K562 (cell line): ENCODE measurements around the gene CAPN2. TPM values are rescaled to one million over a fixed set of nuclear protein-coding genes. Genes with fewer than 3 reads are reported as not detected.
A peak's percentile ranks its signal among the peaks of the same experiment; 100 is the strongest.

Experiments used
- CTBP1 ChIP-seq: fragments of 450-650 bp; IDR thresholded peaks from 2 replicates; pipeline ENCODE4 v1.6.1; 2016; ENCODE audit warnings: borderline replicate concordance
- ESRRA ChIP-seq: fragments of 450-650 bp; IDR thresholded peaks from 2 replicates; pipeline ENCODE4 v1.6.1; 2014; ENCODE audit warnings: low read depth, mild to moderate bottlenecking, moderate library complexity, borderline replicate concordance
- JUN ChIP-seq, 2 experiments: sonication (generic) in 1 of 2; formaldehyde crosslinking in 1 of 2; IDR thresholded peaks; 2 replicates each; pipeline versions ENCODE4 v1.6.1 to v1.8.0; 2012 to 2022; ENCODE audit warnings: borderline replicate concordance in 2 of 2, mild to moderate bottlenecking in 2 of 2, improper control_type of control experiment in 1 of 2, low read depth in 1 of 2, low read length in 1 of 2, missing genetic modification reagents in 1 of 2
- LARP7 ChIP-seq: fragments of 450-650 bp; IDR thresholded peaks from 2 replicates; pipeline ENCODE4 v1.6.1; 2016
- NCOA4 ChIP-seq: fragments of 450-650 bp; IDR thresholded peaks from 2 replicates; pipeline ENCODE4 v1.6.1; 2018; ENCODE audit warnings: mild to moderate bottlenecking; ENCODE audit not compliant: partially characterized antibody
- RBFOX2 ChIP-seq: fragments of 200-400 bp; formaldehyde crosslinking; IDR thresholded peaks from 2 replicates; pipeline ENCODE4 v1.6.1; 2017; ENCODE audit warnings: low read depth, mild to moderate bottlenecking, low read length, moderate library complexity
- RFX7 ChIP-seq: fragments of 250-450 bp; sonication (Bioruptor Pico); IDR thresholded peaks from 2 replicates; pipeline ENCODE4 v1.5.1; 2021; ENCODE audit warnings: mild to moderate bottlenecking
- XRCC3 ChIP-seq: fragments of 450-650 bp; IDR thresholded peaks from 2 replicates; pipeline ENCODE4 v1.6.1; 2017; ENCODE audit warnings: mild to moderate bottlenecking, moderate library complexity
- ZKSCAN1 ChIP-seq: fragments of 150-350 bp; IDR thresholded peaks from 2 replicates; pipeline ENCODE4 v1.6.1; 2016; ENCODE audit warnings: low read depth, low read length
- ZNF263 ChIP-seq: sonication (generic); formaldehyde crosslinking; IDR thresholded peaks from 2 replicates; pipeline ENCODE4 v1.8.0; 2022; ENCODE audit warnings: mild to moderate bottlenecking, missing genetic modification reagents, borderline replicate concordance
- ZNF3 ChIP-seq: fragments of 250-450 bp; sonication (Bioruptor Pico); IDR thresholded peaks from 2 replicates; pipeline ENCODE4 v1.5.0; 2021; ENCODE audit warnings: mild to moderate bottlenecking, moderate library complexity
- ZNF354B ChIP-seq: fragments of 250-450 bp; sonication (Bioruptor Pico); IDR thresholded peaks from 2 replicates; pipeline ENCODE4 v1.4.0; 2020
- ZNF589 ChIP-seq: fragments of 200-800 bp; sonication (Bioruptor generic); IDR thresholded peaks from 2 replicates; pipeline ENCODE4 v1.6.1; 2016; ENCODE audit warnings: low read depth, missing genetic modification characterization, missing compliant biosample characterization
- ZSCAN32 ChIP-seq: fragments of 450-650 bp; formaldehyde crosslinking; IDR thresholded peaks from 2 replicates; pipeline ENCODE4 v1.4.0; 2020; ENCODE audit warnings: mild to moderate bottlenecking, moderate library complexity
- polyA plus RNA-seq, 8 experiments: library from polyadenylated mRNA; depleted of rRNA in 4 of 8; stranded (reverse) in 5 of 8; unstranded in 3 of 8; fragments of >200 nt; fragmentation: Nextera tagmentation in 2 of 8; fragmentation: Illumina TruSeq in 1 of 8; extraction: Ambion mirVana in 2 of 8; extraction: Trizol in 1 of 8; gene quantifications; 2 replicates each; pipeline versions ENCODE4 v1.2.1 to v1.2.3, GENCODE V29; 2011 to 2014; ENCODE audit warnings: inconsistent platforms in 1 of 8, missing spikeins in 1 of 8
- total RNA-seq, 7 experiments: library from RNA; depleted of rRNA in 6 of 7; stranded (reverse); fragments of >200 nt in 6 of 7; fragmentation: Illumina TruSeq in 2 of 7; extraction: Trizol in 2 of 7; gene quantifications; 2 replicates each; pipeline versions ENCODE4 v1.2.1 to v1.2.3, GENCODE V29; 2011 to 2021; ENCODE audit warnings: low replicate concordance in 1 of 7
- TF ChIP-seq, protein P1 (sequence below), 2 experiments: fragments of 450-650 bp; conservative IDR thresholded peaks; 2 replicates each; pipeline ENCODE4 v1.6.1; 2017; ENCODE audit warnings: mild to moderate bottlenecking in 2 of 2, moderate library complexity in 2 of 2
- TF ChIP-seq, protein P2 (sequence below): fragments of 450-650 bp; formaldehyde crosslinking; IDR thresholded peaks from 2 replicates; pipeline ENCODE4 v1.4.0; 2022; ENCODE audit warnings: missing genetic modification characterization
- TF ChIP-seq, protein P3 (sequence below): fragments of 450-650 bp; IDR thresholded peaks from one replicate; pipeline ENCODE4 v1.6.1; 2018; ENCODE audit warnings: mild to moderate bottlenecking, moderate library complexity; ENCODE audit not compliant: partially characterized antibody
- TF ChIP-seq, protein P4 (sequence below): fragments of 250-450 bp; sonication (Bioruptor Pico); IDR thresholded peaks from 2 replicates; pipeline ENCODE4 v1.8.0; 2022; ENCODE audit warnings: moderate library complexity, mild to moderate bottlenecking, inconsistent platforms
- TF ChIP-seq, protein P5 (sequence below), 2 experiments: fragments of 200-800 bp in 1 of 2; sonication (Bioruptor generic) in 1 of 2; sonication (generic) in 1 of 2; formaldehyde crosslinking in 1 of 2; IDR thresholded peaks in 1 of 2; conservative IDR thresholded peaks in 1 of 2; 2 replicates each; pipeline versions ENCODE4 v1.5.0 to v1.6.1; 2016 to 2020; ENCODE audit warnings: missing compliant biosample characterization in 1 of 2, missing genetic modification characterization in 1 of 2, missing genetic modification reagents in 1 of 2

CAPN2 gene
- total and polyA plus RNA-seq, 9 of the 15 experiments (the other 6 are each of a cell fraction or from before 2014, with no cell fraction given): 24.6 to 157 (median 101) TPM

DNA sequence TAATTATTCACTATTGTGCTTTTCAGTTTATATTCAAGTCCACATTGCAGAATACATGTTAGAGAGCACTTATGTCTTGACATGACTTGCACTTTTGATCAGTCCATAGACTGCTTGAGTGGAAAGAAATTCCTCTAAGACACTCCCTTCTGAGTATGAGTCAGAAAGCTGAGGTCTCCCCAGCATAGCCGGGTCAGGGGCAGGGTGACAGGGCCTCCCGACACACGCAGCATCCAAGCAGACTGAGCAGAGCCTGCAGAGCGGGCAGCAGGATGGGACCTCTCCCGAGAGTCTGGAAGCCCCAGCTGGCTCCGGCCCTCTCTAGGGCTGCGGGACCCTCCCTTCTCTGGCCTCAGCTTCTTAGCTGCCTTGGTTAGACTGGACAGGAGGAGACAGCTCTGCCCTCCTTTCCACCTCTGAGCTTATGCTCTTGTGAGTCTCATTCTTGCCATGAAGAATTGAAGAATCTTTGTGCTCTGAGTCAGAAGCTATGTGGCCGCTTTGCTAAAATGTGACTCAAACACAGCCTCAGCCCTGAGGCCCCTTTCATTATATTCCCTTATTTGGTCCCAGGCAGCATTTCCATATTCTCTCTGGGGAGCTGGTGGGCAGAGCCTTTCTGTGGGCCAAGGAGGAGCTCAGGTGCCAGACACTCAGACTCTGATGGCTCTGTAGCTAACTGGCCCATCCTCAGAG lies 11.2 kb upstream of the CAPN2 start (continued):
- TF ChIP-seq JUN (IDR thresholded peaks at IDR 0.05; ENCODE audit: borderline replicate concordance, low read depth, low read length) (peak; percentile 94), JUN (CRISPR knock-in tag; IDR thresholded peaks at IDR 0.05; ENCODE audit: borderline replicate concordance) (no peak), NCOA4 (no peak), ZSCAN32 (CRISPR knock-in tag) (no peak), LARP7 (no peak), RFX7 (no peak), ZNF589 (CRISPR knock-in tag) (no peak), ZNF263 (CRISPR knock-in tag) (no peak; the same call in 1 of the 2 replicates), CTBP1 (0 out of 2 replicates have a peak, but pooled peaks have one; percentile 38), ESRRA (no peak), ZKSCAN1 (no peak), ZNF3 (no peak), XRCC3 (no peak), RBFOX2 (peak; percentile 61), ZNF354B (CRISPR knock-in tag) (no peak)
- TF ChIP-seq, protein P1, sequence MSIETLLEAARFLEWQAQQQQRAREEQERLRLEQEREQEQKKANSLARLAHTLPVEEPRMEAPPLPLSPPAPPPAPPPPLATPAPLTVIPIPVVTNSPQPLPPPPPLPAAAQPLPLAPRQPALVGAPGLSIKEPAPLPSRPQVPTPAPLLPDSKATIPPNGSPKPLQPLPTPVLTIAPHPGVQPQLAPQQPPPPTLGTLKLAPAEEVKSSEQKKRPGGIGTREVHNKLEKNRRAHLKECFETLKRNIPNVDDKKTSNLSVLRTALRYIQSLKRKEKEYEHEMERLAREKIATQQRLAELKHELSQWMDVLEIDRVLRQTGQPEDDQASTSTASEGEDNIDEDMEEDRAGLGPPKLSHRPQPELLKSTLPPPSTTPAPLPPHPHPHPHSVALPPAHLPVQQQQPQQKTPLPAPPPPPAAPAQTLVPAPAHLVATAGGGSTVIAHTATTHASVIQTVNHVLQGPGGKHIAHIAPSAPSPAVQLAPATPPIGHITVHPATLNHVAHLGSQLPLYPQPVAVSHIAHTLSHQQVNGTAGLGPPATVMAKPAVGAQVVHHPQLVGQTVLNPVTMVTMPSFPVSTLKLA (conservative IDR thresholded peaks at IDR 0.05): peak in 1 of 2 experiments; percentile 64; a peak in 2 of 4 replicates
- TF ChIP-seq, protein P2, sequence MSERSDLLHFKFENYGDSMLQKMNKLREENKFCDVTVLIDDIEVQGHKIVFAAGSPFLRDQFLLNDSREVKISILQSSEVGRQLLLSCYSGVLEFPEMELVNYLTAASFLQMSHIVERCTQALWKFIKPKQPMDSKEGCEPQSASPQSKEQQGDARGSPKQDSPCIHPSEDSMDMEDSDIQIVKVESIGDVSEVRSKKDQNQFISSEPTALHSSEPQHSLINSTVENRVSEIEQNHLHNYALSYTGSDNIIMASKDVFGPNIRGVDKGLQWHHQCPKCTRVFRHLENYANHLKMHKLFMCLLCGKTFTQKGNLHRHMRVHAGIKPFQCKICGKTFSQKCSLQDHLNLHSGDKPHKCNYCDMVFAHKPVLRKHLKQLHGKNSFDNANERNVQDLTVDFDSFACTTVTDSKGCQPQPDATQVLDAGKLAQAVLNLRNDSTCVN (CRISPR knock-in tag): no peak
- TF ChIP-seq, protein P3, sequence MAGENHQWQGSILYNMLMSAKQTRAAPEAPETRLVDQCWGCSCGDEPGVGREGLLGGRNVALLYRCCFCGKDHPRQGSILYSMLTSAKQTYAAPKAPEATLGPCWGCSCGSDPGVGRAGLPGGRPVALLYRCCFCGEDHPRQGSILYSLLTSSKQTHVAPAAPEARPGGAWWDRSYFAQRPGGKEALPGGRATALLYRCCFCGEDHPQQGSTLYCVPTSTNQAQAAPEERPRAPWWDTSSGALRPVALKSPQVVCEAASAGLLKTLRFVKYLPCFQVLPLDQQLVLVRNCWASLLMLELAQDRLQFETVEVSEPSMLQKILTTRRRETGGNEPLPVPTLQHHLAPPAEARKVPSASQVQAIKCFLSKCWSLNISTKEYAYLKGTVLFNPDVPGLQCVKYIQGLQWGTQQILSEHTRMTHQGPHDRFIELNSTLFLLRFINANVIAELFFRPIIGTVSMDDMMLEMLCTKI: no peak
- TF ChIP-seq, protein P4, sequence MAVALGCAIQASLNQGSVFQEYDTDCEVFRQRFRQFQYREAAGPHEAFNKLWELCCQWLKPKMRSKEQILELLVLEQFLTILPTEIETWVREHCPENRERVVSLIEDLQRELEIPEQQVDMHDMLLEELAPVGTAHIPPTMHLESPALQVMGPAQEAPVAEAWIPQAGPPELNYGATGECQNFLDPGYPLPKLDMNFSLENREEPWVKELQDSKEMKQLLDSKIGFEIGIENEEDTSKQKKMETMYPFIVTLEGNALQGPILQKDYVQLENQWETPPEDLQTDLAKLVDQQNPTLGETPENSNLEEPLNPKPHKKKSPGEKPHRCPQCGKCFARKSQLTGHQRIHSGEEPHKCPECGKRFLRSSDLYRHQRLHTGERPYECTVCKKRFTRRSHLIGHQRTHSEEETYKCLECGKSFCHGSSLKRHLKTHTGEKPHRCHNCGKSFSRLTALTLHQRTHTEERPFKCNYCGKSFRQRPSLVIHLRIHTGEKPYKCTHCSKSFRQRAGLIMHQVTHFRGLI: no peak
- TF ChIP-seq, protein P5, sequence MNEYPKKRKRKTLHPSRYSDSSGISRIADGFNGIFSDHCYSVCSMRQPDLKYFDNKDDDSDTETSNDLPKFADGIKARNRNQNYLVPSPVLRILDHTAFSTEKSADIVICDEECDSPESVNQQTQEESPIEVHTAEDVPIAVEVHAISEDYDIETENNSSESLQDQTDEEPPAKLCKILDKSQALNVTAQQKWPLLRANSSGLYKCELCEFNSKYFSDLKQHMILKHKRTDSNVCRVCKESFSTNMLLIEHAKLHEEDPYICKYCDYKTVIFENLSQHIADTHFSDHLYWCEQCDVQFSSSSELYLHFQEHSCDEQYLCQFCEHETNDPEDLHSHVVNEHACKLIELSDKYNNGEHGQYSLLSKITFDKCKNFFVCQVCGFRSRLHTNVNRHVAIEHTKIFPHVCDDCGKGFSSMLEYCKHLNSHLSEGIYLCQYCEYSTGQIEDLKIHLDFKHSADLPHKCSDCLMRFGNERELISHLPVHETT (CRISPR knock-in tag; conservative IDR thresholded peaks at IDR 0.05 in 1 of 2, IDR thresholded peaks at IDR 0.05 in 1 of 2): peak in 1 of 2 experiments; percentile 41; a peak in 1 of 4 replicates
